Hematopoietic multipotent progenitor cell treated with erythropoietin and hydrocortisone succinate and interleukin-3 and kit ligand, for 8 days (in vitro differentiated cells): ENCODE results near the gene CAMTA1.
"Not testable (repeated sequence)": the region's sequence is repeated elsewhere in the genome, so short reads cannot be mapped to it uniquely, and the experiment has no call there.

Experiments
- DNase-seq: peaks from one replicate; pipeline ENCODE4 v3.0.0-alpha.2; 2015

Gene CAMTA1

GRCh38 chr1:6912518-6912917, 127.3 kb downstream of the CAMTA1 start:
- DNase-seq = peak; percentile 61

- DNase-seq = no peak
Measured at GRCh38 chr1:6913086-6913485, 127.8 kb downstream of the CAMTA1 start.

DNA sequence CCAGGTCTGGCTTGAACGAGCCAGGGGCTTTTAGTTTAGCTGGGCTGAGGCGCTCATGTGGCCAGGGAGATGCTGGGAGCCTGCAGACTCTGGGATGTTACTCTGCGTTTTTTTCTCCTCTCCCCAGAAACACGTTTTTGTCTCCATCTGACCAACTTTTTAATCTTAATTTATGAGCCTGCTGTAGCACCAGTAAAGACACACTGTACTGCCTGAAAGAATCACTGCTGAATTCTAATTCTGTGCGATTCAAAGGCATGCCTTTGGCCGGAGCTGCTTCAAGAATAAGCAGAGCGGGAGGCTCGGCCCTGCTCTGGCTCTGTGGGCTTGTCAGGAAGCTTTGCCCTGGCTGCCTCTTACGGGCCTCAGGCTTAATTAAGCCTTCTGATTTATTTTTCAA, 129.5 kb downstream of the CAMTA1 start:
- no peak for DNase-seq

DNA sequence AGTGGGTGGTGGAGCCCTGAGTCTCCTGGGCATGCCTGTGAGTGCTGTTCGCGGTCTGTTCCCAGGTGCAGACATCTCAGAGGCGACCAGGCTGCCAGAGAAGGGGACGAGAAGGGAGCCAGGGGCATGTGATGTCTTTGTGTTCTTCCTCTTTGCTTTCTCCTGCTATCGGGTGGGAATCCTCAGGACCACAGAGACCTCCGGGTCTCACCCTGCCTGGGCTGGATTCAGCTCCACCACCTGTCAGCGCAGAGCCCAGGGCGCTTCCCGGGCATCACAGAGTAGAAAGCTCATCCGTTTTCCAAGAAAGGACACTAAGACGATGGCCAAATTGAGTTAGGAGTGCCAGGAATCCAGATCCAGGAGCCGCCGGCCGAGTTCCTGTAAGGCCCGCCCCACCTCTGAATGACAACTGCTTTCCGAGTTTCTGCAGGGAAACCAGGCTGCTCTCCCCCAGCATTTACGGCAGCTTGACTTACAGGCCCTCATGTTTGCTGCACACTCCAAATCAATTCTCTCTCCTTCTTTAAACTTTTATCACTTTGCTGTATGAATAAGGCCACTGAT, 130.8 kb downstream of the CAMTA1 start:
- DNase-seq = no peak

- no peak for DNase-seq
Measured at GRCh38 chr1:6917067-6917466, 131.8 kb downstream of the CAMTA1 start.

GRCh38 chr1:6918186-6918924, 133.1 kb downstream of the CAMTA1 start:
- no peak for DNase-seq

DNA sequence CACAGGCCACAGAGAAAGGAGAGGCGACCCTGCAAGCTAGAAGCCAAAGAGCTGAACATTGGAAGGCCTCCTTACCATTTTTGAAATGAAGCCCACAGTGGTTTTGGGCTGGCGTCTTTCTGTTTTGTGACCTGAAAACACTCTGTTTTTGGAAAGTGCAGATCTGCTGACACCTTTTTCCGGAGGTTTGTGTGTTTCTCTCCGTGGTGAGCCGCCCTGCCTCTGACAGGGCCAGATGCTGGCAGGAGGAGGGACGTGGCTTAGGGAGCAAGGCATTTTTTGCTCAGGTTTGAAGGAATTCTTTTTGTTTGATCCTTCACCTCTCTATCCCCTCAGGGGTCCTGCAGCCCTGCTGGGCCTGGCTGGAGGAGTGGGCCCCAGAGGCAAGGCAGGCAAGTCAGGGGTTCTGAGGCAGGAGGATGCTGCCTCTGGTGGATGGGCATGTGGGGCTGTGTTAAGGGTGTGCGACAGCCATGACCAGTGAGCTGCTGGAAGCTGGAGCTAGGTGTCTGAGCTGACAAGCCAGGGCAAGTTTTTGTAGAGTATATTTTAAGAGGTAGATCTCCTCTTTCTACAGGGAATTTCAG, 133.8 kb downstream of the CAMTA1 start:
- DNase-seq = no peak

- not testable (repeated sequence) for DNase-seq
Measured at GRCh38 chr1:6921506-6921905, 136.3 kb downstream of the CAMTA1 start.

GRCh38 chr1:6922096-6922931, 137.1 kb downstream of the CAMTA1 start:
- DNase-seq = no peak

- DNase-seq = no peak
Measured at GRCh38 chr1:6923012-6923411, 137.8 kb downstream of the CAMTA1 start.

GRCh38 chr1:6923416-6923815, 138.2 kb downstream of the CAMTA1 start:
- DNase-seq = no peak

DNA sequence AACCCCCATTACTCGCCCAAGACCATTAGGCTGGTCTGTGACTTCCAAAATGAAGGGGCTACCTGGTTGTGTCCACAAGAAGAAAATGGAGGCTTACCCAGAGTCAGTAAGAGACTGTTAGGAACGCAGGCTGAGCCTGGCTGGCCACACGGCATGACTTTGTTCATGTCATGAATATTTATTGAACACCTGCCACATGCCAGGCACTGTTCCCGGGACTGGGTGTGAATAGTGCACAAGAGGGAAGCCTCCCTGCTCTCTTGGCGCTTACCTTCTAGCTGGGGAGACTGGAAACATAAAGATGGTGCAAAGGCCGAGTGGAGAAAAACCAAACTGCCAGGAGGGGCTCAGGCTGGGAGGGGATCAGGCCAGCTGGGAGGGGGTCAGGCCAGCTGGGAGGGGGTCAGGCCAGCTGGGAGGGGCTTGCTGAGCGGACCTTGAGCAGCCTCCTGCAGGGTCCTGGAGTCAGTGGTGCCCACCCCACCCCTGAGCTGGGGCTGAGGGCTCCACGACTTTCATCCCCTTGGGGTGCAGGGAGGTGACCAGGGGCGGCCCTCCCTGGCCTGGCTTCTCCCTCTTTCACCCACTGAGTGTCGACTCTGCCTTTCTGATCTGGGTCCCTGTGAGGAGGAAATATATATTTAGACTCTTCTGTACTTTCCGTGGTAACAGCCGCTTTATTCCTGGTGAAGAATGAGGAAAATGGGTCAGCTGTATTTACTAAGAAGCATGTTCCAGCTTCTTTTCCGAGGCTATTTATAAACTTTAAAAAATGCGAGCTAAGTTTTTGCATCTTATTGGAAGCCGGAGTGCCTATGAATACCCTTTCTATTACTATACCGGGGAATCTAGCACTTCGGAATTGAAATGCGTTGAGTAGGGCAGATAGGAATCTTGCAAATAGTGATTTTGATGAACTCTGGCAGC, 139.0 kb downstream of the CAMTA1 start:
- DNase-seq = no peak

DNA sequence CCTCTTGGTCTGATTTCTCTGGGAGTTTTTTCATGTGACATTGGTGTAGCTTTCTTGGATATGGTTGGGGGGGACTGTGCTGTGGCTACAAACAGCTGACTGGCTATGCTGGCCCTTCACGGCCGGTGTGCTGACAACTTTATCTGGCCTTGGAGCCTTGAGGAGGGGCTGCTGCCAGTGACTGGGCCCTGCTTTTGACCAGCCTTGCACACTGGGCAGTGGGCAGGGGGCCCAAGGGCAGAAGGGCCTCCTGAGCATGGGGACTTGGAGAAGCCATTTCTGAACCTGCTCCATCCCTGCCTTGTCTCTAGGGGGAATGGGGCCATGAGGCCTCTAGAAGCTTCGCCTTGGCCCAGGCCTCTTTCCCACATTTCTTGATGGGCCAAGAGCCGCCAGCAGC, 139.6 kb downstream of the CAMTA1 start:
- no peak for DNase-seq

DNA sequence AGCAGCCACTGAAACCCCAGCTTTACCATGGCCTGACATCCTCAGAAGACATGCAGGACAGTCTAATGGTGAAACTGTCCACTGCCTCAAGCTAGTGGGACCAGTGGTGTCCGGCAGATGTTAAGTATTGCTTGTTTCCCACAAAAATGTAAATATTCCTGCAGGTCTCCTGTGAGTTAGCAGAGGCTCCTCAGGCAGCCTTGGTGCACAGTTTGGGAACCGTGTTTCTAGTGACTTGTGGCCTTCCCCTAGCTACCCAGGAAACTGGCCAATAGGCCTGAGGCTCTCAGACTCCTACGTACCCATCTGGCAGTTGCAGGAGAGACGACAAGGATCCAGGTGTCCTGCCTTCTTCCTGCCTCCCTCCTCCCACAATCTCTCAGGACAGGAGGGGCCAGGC, 142.4 kb downstream of the CAMTA1 start:
- no peak for DNase-seq

DNA sequence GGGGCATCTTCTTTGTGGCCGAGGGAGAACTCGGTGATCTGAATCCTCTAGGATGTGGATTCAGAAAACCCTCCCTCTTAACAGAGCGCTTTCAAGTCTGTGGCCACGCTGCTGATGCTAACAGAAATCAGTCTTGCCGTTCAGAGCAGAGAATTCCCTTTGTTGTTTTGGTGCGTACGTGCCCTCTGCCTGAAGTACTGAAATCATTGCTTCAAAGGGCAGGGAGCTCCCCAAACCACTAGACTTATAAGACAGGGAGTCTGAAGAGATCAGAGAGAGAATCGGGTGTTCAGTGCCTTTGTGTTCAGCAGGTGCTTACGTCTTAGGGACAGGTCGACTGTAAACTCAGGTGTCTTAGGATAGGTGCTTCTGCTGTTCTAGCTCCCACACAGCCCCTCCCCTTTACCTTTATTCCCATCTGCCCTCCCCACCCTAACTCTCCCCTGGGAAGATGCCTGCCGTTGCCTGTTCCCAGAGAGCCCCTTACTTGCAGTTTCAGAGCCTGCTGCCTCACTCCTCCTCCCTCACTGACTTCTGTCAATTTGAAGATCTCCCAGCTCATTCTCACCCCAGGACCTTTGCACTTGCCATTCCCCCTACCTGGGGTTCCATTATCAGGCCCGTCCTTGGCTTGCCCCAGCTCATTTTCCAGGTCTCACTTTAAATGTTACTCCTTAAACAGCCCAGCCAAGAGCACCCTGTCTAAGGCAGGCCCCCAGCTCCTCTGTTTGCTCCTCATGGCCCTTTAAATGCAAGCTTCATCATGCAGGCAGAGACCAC, 143.0 kb downstream of the CAMTA1 start:
- no peak for DNase-seq

- DNase-seq = no peak
Measured at GRCh38 chr1:6930732-6931300, 145.6 kb downstream of the CAMTA1 start.

DNA sequence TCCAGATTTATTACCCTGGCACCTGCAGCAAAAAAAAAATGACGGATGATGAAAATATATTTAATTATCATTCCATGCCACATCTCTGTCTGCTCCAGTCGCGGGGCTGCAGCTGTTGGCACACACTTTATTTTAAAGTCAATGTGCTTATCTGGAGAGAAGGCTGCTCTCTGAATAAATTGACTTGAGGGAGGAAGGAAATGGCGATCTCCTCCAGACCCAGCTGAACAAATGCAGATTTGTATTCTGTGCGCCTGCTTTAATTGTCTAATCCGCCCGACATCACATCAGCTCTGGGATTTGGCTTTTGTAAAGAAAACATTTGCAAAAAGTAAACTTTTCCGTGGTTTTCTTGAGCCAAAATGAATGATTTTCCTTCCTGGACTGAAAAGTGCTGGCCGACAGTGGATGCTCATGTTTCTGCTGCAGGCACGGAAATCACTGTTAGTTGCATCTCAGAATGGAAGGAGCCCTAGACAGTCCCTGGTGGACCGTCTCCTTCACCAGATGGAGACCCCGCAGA, 150.2 kb downstream of the CAMTA1 start:
- DNase-seq = peak; percentile 9

- DNase-seq = no peak
Measured at GRCh38 chr1:6935911-6936690, 150.8 kb downstream of the CAMTA1 start.

DNA sequence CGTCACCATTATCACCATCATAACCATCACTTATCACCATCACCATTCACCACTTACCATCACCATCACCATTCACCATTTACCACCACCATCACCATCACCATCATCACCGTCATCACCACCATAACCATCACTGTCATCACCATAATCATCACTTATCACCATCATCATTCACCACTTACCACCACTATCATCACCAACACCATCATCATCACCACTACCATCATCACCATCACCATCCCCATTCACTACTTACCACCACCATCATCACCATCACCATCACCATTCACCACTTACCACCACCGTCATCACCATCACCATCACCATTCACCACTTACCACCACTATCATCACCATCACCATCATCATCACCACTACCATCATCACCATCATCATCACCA, 151.8 kb downstream of the CAMTA1 start:
- DNase-seq = no peak

- no peak for DNase-seq
Measured at GRCh38 chr1:6939363-6939762, 154.1 kb downstream of the CAMTA1 start.
